ENCODE measurements around the gene MAP6D1. TPM values are rescaled to one million over a fixed set of nuclear protein-coding genes. Genes with fewer than 3 reads are reported as not detected.

MAP6D1 gene
- total and polyA plus RNA-seq, 7 donors, result 0.34 to 2.1 (median 0.63) TPM; not detected in 3

DNA sequence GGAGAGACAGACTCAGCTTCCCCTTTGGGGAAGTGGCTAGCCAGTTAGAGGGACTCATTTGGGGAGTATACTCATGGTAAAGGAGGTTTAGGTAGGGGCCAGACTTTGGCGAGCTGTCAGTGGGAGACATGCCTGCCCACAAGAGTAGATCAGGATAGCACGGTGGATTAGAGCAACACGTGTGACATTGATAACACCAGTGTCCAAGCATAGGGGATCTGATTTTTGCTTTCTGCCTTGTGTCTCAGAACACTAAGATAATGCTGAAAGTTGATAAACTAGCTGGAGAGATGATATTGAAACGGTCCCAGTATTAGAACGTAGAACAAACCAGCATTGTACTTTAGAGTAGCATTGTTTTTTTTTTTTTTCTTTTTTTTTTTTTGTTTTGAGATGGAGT is 25.9 kb downstream of the MAP6D1 start:
- TF ChIP-seq, protein P1, sequence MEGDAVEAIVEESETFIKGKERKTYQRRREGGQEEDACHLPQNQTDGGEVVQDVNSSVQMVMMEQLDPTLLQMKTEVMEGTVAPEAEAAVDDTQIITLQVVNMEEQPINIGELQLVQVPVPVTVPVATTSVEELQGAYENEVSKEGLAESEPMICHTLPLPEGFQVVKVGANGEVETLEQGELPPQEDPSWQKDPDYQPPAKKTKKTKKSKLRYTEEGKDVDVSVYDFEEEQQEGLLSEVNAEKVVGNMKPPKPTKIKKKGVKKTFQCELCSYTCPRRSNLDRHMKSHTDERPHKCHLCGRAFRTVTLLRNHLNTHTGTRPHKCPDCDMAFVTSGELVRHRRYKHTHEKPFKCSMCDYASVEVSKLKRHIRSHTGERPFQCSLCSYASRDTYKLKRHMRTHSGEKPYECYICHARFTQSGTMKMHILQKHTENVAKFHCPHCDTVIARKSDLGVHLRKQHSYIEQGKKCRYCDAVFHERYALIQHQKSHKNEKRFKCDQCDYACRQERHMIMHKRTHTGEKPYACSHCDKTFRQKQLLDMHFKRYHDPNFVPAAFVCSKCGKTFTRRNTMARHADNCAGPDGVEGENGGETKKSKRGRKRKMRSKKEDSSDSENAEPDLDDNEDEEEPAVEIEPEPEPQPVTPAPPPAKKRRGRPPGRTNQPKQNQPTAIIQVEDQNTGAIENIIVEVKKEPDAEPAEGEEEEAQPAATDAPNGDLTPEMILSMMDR (IDR thresholded peaks at IDR 0.05), result no peak
- TF ChIP-seq POLR2AphosphoS5 (IDR thresholded peaks at IDR 0.05), result no peak
- no peak for TF ChIP-seq POLR2A (IDR thresholded peaks at IDR 0.05)
- no peak for TF ChIP-seq EP300 (IDR thresholded peaks at IDR 0.05)
- intact Hi-C loops (cut with DNase I), result no loop called here
- H3K27ac ChIP-seq, result no peak overlapping the region
- no peaks in the 10 kb centered on the region for H3K9me3 ChIP-seq
- WGBS, 2 donors, result 94 to 96% methylated on average over 5 of the region's 5 CpGs
- H3K4me1 ChIP-seq, result no peaks in the 10 kb centered on the region
- no peak for DNase-seq
- no peaks in the 10 kb centered on the region for H3K27me3 ChIP-seq
- peaks cover 4 to 70% (median 42%) of the 10 kb centered on the region in 4 donors for H3K36me3 ChIP-seq
- H3K4me3 ChIP-seq, result no peak overlapping the region

DNA sequence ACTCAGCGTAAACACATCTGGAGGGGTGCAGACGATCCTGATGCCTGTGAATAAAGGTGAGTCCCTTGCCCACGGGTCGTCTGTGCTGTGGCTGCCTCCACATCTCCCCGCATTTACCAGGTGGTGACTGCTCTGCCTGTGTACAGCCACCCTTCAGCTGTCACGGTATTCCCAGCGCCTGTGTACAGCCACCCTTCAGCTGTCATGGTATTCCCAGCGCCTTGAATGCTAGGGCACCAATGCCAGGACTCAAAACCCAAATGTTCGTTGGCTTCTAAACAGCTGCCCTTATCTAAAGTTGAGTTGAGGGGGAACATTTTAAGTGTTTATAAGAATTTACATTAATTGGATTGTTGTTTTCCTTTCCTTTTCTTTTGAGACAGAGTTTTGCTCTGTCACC is 27.4 kb downstream of the MAP6D1 start:
- TF ChIP-seq POLR2AphosphoS5 (IDR thresholded peaks at IDR 0.05), result no peak
- TF ChIP-seq, protein P1 (IDR thresholded peaks at IDR 0.05), result no peak
- no peak for TF ChIP-seq POLR2A (IDR thresholded peaks at IDR 0.05)
- no peak for TF ChIP-seq EP300 (IDR thresholded peaks at IDR 0.05)
- 93 to 94% methylated on average over 9 of the region's 9 CpGs for WGBS, 2 donors
- Histone ChIP-seq H3K4me1 (no peaks in the 10 kb centered on the region), H3K9me3 (no peaks in the 10 kb centered on the region), H3K27ac (no peak overlapping the region), H3K4me3 (no peak overlapping the region), H3K36me3 (peaks cover 4 to 67% (median 34%) of the 10 kb centered on the region in 4 donors), H3K27me3 (no peaks in the 10 kb centered on the region)
- intact Hi-C loops (cut with DNase I), result no loop called here
- no peak for DNase-seq

DNA sequence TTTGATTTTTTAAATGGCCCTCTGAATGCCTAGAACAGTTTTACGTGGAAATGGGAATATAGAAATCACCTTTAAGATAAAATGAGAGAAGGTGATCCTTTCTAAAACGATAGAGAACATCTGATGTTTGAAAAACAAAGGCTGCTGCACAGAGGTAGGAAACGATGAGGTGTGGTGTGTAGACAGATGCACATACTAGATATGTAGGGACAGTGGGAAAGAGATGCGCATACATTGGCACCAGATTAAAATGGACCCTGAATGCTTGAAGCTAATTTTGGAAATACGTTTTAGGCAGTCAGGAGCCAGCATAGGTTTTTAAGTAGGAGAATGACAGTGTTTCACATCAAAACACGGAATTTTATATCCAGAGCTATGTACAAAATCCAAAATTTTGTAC is 29.0 kb downstream of the MAP6D1 start:
- Histone ChIP-seq H3K27ac (no peak overlapping the region), H3K9me3 (no peaks in the 10 kb centered on the region), H3K4me1 (no peaks in the 10 kb centered on the region), H3K4me3 (no peak overlapping the region), H3K27me3 (no peaks in the 10 kb centered on the region), H3K36me3 (peaks cover 0 to 67% (median 28%) of the 10 kb centered on the region in 4 donors)
- no peak for DNase-seq
- TF ChIP-seq POLR2A (IDR thresholded peaks at IDR 0.05), result no peak
- TF ChIP-seq, protein P1 (IDR thresholded peaks at IDR 0.05), result no peak
- no peak for TF ChIP-seq POLR2AphosphoS5 (IDR thresholded peaks at IDR 0.05)
- no peak for TF ChIP-seq EP300 (IDR thresholded peaks at IDR 0.05)
- 96% methylated on average over 6 of the region's 6 CpGs for WGBS, 2 donors
- intact Hi-C loops (cut with DNase I), result no loop called here

DNA sequence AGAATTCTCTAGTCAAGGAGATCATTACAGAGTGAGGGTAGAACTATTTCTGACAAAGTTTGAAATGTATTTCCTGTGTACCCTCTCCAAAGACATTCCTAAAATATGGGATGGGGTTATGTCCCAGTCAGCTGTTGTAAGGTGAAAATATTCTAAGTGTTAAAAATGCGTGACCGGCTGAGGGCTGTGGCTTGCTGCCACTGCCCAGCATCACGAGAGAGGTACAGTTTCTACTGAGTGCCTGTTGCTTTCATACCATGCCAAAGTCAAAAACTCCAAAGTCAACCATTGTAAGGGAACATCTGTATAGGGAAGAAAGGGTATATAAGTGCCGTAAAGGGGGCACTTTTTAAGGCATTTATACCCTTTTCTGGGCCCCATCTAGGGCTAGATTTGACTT is 30.9 kb downstream of the MAP6D1 start:
- DNase-seq, result no peak
- no peak for TF ChIP-seq POLR2AphosphoS5 (IDR thresholded peaks at IDR 0.05)
- Histone ChIP-seq H3K36me3 (peaks cover 3 to 70% (median 23%) of the 10 kb centered on the region in 4 donors), H3K9me3 (no peaks in the 10 kb centered on the region), H3K4me3 (no peak overlapping the region), H3K27me3 (no peaks in the 10 kb centered on the region), H3K4me1 (no peaks in the 10 kb centered on the region), H3K27ac (no peak overlapping the region)
- WGBS, 2 donors, result 91 to 98% methylated on average over 4 of the region's 4 CpGs
- intact Hi-C loops (cut with DNase I), result no loop called here

DNA sequence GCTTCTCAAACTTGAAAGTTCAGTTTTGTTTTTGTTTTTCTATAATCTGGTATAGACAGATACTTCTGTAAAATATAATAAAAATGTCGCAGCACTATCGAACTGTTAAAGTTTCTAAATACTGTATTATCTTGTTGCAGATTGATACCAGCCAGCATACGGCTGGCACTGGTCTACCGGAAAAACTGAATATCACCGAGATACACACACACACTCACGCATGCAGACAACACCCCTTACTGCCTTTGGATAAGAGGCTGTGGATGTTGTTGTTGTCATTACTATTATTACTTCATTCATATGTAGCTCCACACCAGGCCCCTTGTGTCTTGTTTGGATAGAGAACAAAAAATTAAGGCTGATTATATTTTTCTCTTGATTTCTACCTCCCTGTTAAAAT is 32.4 kb downstream of the MAP6D1 start:
- WGBS, 2 donors, result 93 to 95% methylated on average over 6 of the region's 6 CpGs
- Histone ChIP-seq H3K4me1 (no peaks in the 10 kb centered on the region), H3K36me3 (peaks cover 3 to 66% (median 12%) of the 10 kb centered on the region in 4 donors), H3K4me3 (no peak overlapping the region), H3K27ac (no peak overlapping the region), H3K27me3 (no peaks in the 10 kb centered on the region), H3K9me3 (no peaks in the 10 kb centered on the region)
- DNase-seq, result no peak
- no peak for TF ChIP-seq EP300 (IDR thresholded peaks at IDR 0.05)
- TF ChIP-seq, protein P1 (IDR thresholded peaks at IDR 0.05), result no peak
- TF ChIP-seq POLR2A (IDR thresholded peaks at IDR 0.05), result no peak
- no peak for TF ChIP-seq POLR2AphosphoS5 (IDR thresholded peaks at IDR 0.05)
- intact Hi-C loops (cut with DNase I), result no loop called here

Measured in sigmoid colon (tissue), 7 donors.